Heart right ventricle (tissue), 16 donors: Measurements from ENCODE around the gene TEX12. TPM values are rescaled to one million over a fixed set of nuclear protein-coding genes. Genes with fewer than 3 reads are reported as not detected.

Experiments used
- ATAC-seq, 8 donors: fragments of 200-7000 bp; cut with Tn5 transposase; one replicate each; pipeline ENCODE4 v1.9.1; 2020; ENCODE audit warnings: mild to moderate bottlenecking in 8 of 8, moderate library complexity in 8 of 8, moderate number of reproducible peaks in 1 of 8
- DNase-seq, 2 donors: peaks; one replicate each; pipeline ENCODE4 v3.0.0-alpha.2; 2020
- H3K27ac ChIP-seq, 10 donors: fragments of 200-600 bp; sonication (generic) in 2 of 10; one replicate each; pipeline versions ENCODE4 v1.5.0 to v1.8.0; 2020 to 2022; ENCODE audit warnings: mild to moderate bottlenecking in 3 of 10
- H3K27me3 ChIP-seq, 7 donors: fragments of 200-600 bp; one replicate each; pipeline ENCODE4 v1.8.0; 2021 to 2022; ENCODE audit warnings: mild to moderate bottlenecking in 2 of 7
- H3K36me3 ChIP-seq, 9 donors: fragments of 200-600 bp; sonication (generic) in 1 of 9; one replicate each; pipeline versions ENCODE4 v1.5.0 to v1.8.0; 2020 to 2022; ENCODE audit warnings: mild to moderate bottlenecking in 2 of 9
- H3K4me1 ChIP-seq, 9 donors: fragments of 200-600 bp; sonication (generic) in 1 of 9; one replicate each; pipeline versions ENCODE4 v1.5.0 to v1.8.0; 2020 to 2022; ENCODE audit warnings: mild to moderate bottlenecking in 4 of 9
- H3K4me3 ChIP-seq, 10 donors: fragments of 200-600 bp; sonication (generic) in 2 of 10; one replicate each; pipeline versions ENCODE4 v1.5.0 to v1.8.0; 2020 to 2022; ENCODE audit warnings: mild to moderate bottlenecking in 7 of 10, moderate library complexity in 2 of 10
- H3K9me3 ChIP-seq, 11 donors: fragments of 200-600 bp in 10 of 11; sonication (generic) in 2 of 11; one replicate each; pipeline versions ENCODE4 v1.5.0 to v1.8.0; 2013 to 2022; ENCODE audit warnings: mild to moderate bottlenecking in 2 of 11, control low read depth in 1 of 11, moderate library complexity in 1 of 11
- CTCF ChIP-seq, 9 donors: fragments of 200-600 bp; sonication (generic) in 2 of 9; IDR thresholded peaks; one replicate each; pipeline versions ENCODE4 v1.5.0 to v1.8.0; 2021 to 2022; ENCODE audit warnings: antibody characterized with exemption in 9 of 9, mild to moderate bottlenecking in 5 of 9, moderate library complexity in 1 of 9
- WGBS, 2 donors: extraction: QIAGEN DNeasy Blood & Tissue Kit; methylation state at CpG; one replicate each; pipeline ENCODE4 v1.1.7; 2013; ENCODE audit warnings: inconsistent platforms in 1 of 2; 5-methylcytosine and 5-hydroxymethylcytosine counted together
- intact Hi-C, 10 donors: fragments of 100-400 bp; cut with DNase I; formaldehyde crosslinking; loops; one replicate each; pipeline versions ENCODE4 v1.11.1 to v1.14.2; 2022
- polyA plus RNA-seq, 2 donors: library from polyadenylated mRNA; stranded (reverse); fragments of 200-250 nt; gene quantifications; one replicate each; pipeline ENCODE4 v1.2.3, GENCODE V29; 2013
- total RNA-seq, 10 donors: library from RNA; stranded (reverse); fragmentation: NEBNext Ultra II Directional in 3 of 10; extraction: Animal tissue kit (Norgen Biotek cat#: 25700) in 3 of 10; gene quantifications; one replicate each; pipeline versions ENCODE4 v1.2.1 to v1.2.4, GENCODE V29; 2021 to 2023
- donor health status: Arrhythmogenic right ventricular cardiomyopathy.
- donor health status: ischemic (EF 13 %, LVEDD 7.1; RV severe dilation, severe dysfunction).
- donor health status: healthy with polysubstance abuse.
- donor health status: DM: no; HTN: yes; CAD: no.
- donor health status: DM: no; HTN: no; CAD: no.
- donor health status: ischemic (EF 25% LVEDD 6.9; RV normal size, moderate dysfunction).
- donor health status: ischemic (EF 25% LVEDD 5.7; RV mildly dilated, moderate dysfunction).
- donor health status: healthy.
- donor health status: DM: yes; HTN: yes; CAD: no.
- donor health status: Ischemic cardiomyopathy.
- donor health status: ischemic (EF 35%, LVEDD 5.7; RV mildly dilated, moderate dysfunction).
- donor health status: nonischemic (EF 11% LVEDD 7.7; RV severe dilation, severe dysfunction).
- donor health status: DM: yes; HTN: yes; CAD: no.
- donor health status: PGD.
- donor health status: ischemic (EF 29% LVEDD 5.4; RV normal size, mild dysfunction).
- donor health status: nonischemic (EF 23%, LVEDD 6.1; RV moderate dilation, normal function).

The TEX12 gene
- total and polyA plus RNA-seq, 12 donors, result 0.06 to 1.6 (median 0.49) TPM; not detected in 9

DNA sequence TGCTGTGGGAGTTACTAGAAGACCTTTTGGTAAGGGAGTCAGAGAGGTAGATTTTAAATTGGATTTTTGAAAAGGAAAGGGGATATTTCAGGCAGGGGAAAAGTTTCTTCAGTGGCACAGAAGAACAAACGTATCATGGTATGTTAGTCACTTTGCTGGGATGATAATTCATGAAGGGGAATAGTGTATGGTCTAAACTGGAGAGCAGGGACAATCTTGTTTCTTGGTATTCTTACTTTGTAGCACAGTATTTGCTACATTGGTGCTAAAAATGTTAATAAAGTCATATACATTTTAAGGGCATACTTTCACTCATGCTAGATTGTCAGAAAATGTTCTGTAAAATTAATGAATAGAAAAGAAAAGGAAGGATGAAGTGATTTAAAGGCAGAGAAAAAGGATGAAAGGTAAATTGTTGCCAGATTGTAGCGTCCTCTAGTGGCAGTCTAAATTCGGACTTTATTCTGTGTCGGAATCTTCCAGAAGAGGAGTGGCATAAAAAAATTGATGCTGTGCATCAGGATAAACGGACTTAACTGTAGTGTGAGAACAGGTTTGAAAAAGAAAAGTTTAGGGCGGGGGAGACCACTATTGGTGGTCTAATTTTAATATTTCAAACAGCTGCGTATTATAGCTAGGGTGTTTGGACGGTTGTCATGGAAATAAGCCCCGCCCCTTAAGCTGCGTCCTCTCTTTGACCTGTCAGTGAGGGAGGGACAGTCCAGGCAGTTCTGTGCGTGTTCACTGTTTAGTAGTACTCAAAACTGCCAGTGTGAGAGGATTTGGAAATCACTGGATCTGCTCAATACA, 7.8 kb downstream of the TEX12 start, which contains the start of gene BCO2:
BCO2 (plus strand) TSS at position 724 of the 810 bp plus-strand sequence. CDS start 90 bp downstream, outside the sequence.
- peaks cover 0 to 33% (median 9%) of the 10 kb centered on the region in 9 donors for H3K4me1 ChIP-seq
- peak; percentile 58 to 90 (median 81) for TF ChIP-seq CTCF (IDR thresholded peaks at IDR 0.05)
- no peaks in the 10 kb centered on the region for H3K27me3 ChIP-seq
- H3K9me3 ChIP-seq, result no peaks in the 10 kb centered on the region
- peak; percentile 74 to 90 for DNase-seq
- 3 to 4% methylated on average over 11 of the region's 11 CpGs for WGBS, 2 donors
- intact Hi-C loops, result loop anchor here in 8 of 10 donors (2.0 to 10.0 kb wide), 4 partner anchors 58 to 63 kb away; no protein-coding TSS in a partner anchor
- H3K4me3 ChIP-seq, result peak within 1 kb of the TSS; percentile 23 to 60 (median 46)
- no peaks in the 10 kb centered on the region for H3K36me3 ChIP-seq
- peak; percentile 93 to 97 (median 95) for ATAC-seq
- H3K27ac ChIP-seq, result peak within 1 kb of the TSS; percentile 19 to 84 (median 77)

GRCh38 chr11:112175599-112175952, 8.4 kb downstream of the TEX12 start:
- H3K4me1 ChIP-seq, result peaks cover 0 to 33% (median 9%) of the 10 kb centered on the region in 9 donors
- peak overlapping the region; percentile 19 to 84 (median 77) for H3K27ac ChIP-seq
- ATAC-seq (peak in 7 of 8 donors; percentile 37 to 67 (median 57)), DNase-seq (no peak)
- intact Hi-C loops, result loop anchor here in 5 of 10 donors (2.0 to 10.0 kb wide), 4 partner anchors 58 to 63 kb away; no protein-coding TSS in a partner anchor
- peak overlapping the region in 9 of 10 donors; percentile 24 to 60 (median 47) for H3K4me3 ChIP-seq
- no peaks in the 10 kb centered on the region for H3K9me3 ChIP-seq
- 5 to 7% methylated on average over 4 of the region's 4 CpGs for WGBS, 2 donors
- H3K27me3 ChIP-seq, result no peaks in the 10 kb centered on the region
- no peak for TF ChIP-seq CTCF (IDR thresholded peaks at IDR 0.05)
- H3K36me3 ChIP-seq, result no peaks in the 10 kb centered on the region

DNA sequence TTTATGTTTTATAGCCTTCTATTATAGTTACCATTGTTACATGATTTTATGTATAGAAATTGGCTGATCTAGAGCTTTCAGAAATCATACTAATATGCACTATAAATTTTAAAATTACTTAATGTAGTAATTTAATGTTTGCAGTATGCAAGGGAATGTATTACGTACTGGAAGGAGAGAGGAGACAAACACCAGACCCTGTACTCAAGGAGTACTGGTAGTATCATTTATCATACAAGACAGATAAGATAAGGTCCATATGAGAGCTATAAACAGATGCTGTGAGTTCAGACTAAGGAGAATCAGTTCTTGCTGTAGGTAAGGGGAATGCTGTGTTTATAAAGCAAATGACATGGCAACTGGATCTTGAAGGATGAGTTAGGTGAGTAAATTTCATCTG, 8.9 kb downstream of the TEX12 start:
- H3K27ac ChIP-seq, result peak overlapping the region; percentile 14 to 84 (median 77)

More for the DNA sequence above, 8.9 kb downstream of the TEX12 start:
- WGBS, 2 donors, result 46 to 68% methylated on average over 1 of the region's 1 CpG
- intact Hi-C loops, result loop anchor here in 3 of 10 donors (5.0 to 10.0 kb wide), 3 partner anchors 59 to 64 kb away; no protein-coding TSS in a partner anchor
- TF ChIP-seq CTCF (IDR thresholded peaks at IDR 0.05), result no peak
- H3K4me3 ChIP-seq, result peak overlapping the region; percentile 23 to 60 (median 46)
- H3K4me1 ChIP-seq, result peaks cover 0 to 33% (median 9%) of the 10 kb centered on the region in 9 donors
- H3K9me3 ChIP-seq, result no peaks in the 10 kb centered on the region
- H3K36me3 ChIP-seq, result no peaks in the 10 kb centered on the region
- DNase-seq, result no peak
- peak in 3 of 8 donors; percentile 29 to 62 (median 37) for ATAC-seq
- no peaks in the 10 kb centered on the region for H3K27me3 ChIP-seq
